Gastrocnemius medialis (tissue), 4 donors: Measurements from ENCODE around the gene SND1.

ENCODE experiments used
- CTCF ChIP-seq, 5 experiments: fragments of 450-650 bp in 3 of 5; fragments of 200-600 bp in 2 of 5; sonication (generic) in 2 of 5; IDR thresholded peaks in 4 of 5; conservative IDR thresholded peaks in 1 of 5; 1 replicate in 4 of 5; 2 replicates in 1 of 5; pipeline ENCODE4 v1.5.1; 2016 to 2019; ENCODE audit warnings: antibody characterized with exemption in 5 of 5, mild to moderate bottlenecking in 3 of 5, moderate library complexity in 3 of 5
- POLR2A ChIP-seq, 2 donors: fragments of 450-650 bp; IDR thresholded peaks; one replicate each; pipeline ENCODE4 v1.6.1; 2017; ENCODE audit warnings: antibody characterized with exemption in 2 of 2, mild to moderate bottlenecking in 2 of 2, moderate library complexity in 2 of 2

DNA sequence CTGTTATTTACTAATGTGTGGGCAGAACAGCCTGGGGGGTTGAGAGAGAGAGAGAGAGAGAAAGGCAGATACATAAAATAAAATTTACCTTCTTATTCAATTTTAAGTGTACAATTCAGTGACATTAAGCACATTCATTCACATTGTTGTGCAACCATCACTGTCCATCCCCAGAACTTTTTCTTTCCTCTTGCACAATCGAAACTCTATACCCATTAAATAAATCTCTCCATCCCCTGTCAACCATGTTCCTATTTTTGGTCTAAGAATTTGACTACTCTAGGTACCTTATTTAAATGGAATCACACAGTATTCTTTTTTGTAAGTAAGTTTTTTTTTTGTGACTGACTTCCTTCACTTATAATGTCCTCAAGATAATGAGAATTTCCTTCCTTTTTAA is 181.6 kb downstream of the SND1 start:
- TF ChIP-seq CTCF (IDR thresholded peaks at IDR 0.05 in 4 of 5, conservative IDR thresholded peaks at IDR 0.05 in 1 of 5) (no peak), POLR2A (IDR thresholded peaks at IDR 0.05) (no peak)
